ENCODE measurements around the gene CFAP61.

- TF ChIP-seq GATA2 (IDR thresholded peaks at IDR 0.05; ENCODE audit: low read depth, low read length) (no peak), GATA3 (IDR thresholded peaks at IDR 0.05; ENCODE audit: low read depth, low read length) (no peak)
Observed at GRCh38 chr20:20235681-20236080, 183.3 kb downstream of the CFAP61 start.

Data from SH-SY5Y (cell line).